NCI-H1930 (cell line): Measurements from ENCODE around the gene HOXB9.

Experiments
- DNase-seq, 2 experiments: peaks; one replicate each; lab custom pipeline; 2025; lab: John Stamatoyannopoulos, UW

Gene HOXB9

DNA sequence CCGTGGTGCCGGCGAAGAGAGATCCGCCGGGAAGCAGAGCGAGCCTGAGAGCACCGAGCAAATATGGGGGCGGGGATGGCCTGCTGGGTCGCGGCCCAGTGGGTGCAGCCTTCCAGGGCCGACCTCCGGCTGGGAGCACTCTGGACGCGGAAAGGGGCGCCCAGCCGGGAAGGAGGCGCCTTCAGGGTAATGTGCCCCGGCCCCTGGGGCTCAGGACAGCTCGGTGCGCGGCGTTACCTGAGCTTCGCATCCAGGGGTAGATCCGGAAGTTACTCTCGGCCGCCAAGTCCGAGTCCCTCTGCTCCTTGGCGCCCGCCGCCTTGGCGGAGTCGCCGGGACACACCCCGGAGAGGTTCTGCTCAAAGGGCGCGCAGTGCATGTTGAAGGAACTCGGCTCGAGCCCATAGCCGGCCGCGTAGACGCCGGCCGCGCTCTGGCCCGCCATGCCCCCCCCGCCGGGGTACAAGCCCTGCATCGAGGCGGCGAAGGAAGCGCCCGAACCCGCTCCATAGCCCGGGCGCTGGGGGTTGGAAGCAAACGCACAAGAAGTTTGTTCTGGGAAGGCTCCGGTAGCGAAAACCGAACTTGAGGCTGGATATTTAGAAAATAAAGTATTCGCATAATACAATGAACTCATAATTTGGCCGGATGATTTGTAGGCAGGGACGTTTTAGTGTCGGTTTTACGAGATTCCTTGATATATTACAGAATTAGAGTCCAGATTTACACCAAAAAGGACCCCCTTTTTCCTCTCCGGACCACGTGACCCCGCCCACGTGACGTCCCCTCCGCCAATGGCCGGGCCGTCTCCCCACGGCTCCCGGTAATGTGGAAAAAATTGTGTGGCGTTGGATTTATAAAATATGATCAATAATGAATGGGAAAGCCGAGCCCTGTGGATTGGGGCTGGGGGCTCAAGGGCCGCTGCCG lies 15.6 kb downstream of the HOXB9 start, which contains the start of gene HOXB7:
HOXB7 (minus strand) TSS at position 736 of the 930 bp plus-strand sequence; CDS start at position 637, 99 bp downstream.
- peak; percentile 10 to 68 for DNase-seq

DNA sequence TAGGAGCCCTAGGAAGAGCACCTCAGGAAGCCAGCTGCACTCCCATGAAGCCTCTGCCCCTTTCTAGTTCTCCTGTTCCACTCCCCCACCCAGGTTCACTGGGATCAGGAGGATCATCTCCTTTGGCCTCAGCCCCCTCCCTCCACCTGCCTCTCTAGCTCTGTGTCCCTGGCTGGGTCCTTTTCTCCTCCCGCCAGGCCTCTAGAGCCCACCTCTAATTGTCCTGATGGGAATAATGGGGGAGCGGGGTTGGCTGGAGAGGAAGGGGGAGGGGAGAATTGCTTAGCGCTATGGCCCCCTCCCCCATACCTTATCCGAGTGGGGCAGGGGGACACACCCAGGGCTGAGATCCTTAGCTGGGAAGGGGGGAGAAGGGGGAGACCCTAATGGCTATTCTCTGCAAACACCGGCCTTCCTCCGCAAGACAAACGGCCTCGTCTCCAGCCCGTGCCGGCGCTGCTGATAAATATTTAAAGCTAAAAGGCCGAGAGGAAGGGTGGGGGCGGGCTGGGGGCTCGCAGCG lies 16.3 kb downstream of the HOXB9 start:
- DNase-seq = no peak

- DNase-seq = no peak
Measured at GRCh38 chr17:48609033-48609432, 17.1 kb downstream of the HOXB9 start.

DNA sequence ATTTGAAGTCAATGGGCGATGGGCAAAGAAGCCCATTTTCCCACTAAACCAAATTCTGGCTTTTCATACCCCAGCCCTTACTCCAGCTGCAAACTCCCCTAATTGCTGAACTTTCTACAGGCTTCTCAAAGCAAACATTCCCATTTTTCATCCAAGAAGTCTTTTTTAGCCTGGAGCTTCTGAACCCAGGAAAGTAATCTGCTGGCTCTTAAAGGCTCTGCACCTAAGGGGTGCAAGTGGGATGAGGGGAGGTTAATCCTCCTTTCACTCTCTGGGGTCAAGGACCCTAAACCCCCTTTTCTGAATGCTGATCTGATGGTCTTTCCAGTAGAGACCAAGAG lies 17.7 kb downstream of the HOXB9 start:
- DNase-seq = no peak

- no peak for DNase-seq
Measured at GRCh38 chr17:48606892-48607614, 19.1 kb downstream of the HOXB9 start.

DNA sequence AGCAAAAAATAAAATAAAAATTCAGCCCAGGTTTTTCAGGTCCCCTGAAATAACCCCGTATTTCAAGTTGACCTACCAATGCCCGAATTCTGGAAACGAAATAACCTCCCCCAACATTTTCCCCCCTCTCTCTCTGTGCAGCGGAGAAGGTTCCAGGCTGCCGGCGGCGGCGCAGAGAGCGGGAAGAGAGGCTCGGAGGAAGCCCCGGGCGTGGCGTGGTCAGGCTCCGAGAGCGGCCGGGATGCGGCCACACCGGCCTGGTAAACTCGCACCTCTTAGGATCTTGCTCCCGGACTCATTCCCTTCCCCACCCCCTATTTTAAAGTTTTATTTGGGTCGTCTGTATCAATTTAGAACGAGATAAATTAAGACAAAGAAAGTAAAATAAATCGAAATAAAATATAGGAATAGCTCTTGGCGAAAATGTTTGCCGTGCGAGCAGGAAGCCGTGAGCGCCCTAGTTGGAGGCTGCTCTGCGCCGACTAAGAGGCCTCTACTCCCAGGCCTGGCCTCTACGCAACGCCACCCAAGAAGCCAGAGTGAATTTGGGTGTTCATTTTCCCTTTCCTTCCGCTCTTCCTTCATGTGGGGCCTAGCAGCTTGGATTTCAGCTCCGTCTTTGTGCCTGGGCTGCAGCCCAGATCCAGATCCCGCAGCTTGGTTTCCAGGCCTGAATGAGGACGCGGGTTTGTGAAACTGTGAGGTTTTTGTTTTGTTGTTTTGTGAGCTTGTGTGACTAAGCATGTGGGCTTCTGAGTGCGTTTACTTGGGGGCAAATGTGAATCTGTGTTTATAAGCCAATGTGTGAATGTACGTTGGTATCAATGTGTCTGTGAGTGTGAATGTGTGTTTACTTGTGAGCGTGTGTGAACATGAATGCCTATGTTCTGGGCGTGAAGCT lies 19.9 kb downstream of the HOXB9 start:
- DNase-seq = no peak

GRCh38 chr17:48605409-48605919 lies 20.7 kb downstream of the HOXB9 start:
- DNase-seq = no peak

- no peak for DNase-seq
Measured at GRCh38 chr17:48604770-48605329, 21.3 kb downstream of the HOXB9 start, which contains the start of gene HOXB6. HOXB6 (minus strand) TSS chr17:48604986; CDS start chr17:48598150, 6,836 bp downstream.

- DNase-seq = no peak
Measured at GRCh38 chr17:48603959-48604769, 22.0 kb downstream of the HOXB9 start.

DNA sequence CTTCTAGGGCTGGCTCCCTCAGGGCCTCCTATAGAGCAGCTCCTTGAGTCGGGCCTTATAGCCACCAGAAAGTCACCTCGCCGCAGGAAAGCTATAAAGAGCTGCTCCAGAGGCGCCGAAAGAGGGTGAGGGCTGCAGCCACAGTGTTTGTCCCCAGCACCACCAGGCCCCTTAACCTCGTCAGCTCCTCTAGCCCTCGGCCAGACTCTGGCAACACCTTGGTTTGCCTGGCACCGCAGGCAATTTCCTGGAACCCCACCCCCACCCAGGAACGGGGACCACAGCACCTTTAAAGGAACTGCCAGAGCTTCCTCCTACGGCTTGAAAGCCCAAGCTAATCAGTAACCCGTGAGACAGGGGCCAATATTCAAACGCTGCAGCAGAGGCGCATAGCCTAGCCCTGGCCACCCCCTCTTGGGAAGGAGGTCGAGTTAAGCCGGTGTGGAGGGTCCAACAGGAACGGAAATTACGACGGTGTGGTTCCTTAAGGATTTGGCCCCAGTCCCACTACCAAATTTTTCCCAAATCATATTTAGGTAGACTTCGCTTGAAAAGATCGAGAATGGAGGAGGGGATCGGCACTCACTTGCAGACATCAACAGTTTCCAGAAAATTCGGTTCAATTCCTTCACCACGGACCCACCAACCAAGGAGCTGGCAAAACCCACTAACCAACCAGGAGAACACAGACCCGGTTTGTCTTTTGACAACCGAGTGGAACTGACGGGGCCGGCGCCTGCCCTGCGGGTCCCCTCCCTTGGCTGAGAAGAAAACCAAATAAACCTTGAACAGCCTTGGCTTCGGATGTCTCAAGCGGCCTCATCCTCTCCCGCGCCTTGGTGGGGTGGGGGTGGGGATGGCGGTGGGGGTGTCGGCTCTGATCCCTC lies 24.4 kb downstream of the HOXB9 start:
- no peak for DNase-seq

GRCh38 chr17:48601207-48601538 lies 25.0 kb downstream of the HOXB9 start:
- DNase-seq = no peak

GRCh38 chr17:48600244-48601098 lies 25.7 kb downstream of the HOXB9 start:
- no peak for DNase-seq

- no peak for DNase-seq
Measured at GRCh38 chr17:48599354-48599753, 26.8 kb downstream of the HOXB9 start.

- DNase-seq = no peak
Measured at GRCh38 chr17:48598736-48599135, 27.4 kb downstream of the HOXB9 start.

DNA sequence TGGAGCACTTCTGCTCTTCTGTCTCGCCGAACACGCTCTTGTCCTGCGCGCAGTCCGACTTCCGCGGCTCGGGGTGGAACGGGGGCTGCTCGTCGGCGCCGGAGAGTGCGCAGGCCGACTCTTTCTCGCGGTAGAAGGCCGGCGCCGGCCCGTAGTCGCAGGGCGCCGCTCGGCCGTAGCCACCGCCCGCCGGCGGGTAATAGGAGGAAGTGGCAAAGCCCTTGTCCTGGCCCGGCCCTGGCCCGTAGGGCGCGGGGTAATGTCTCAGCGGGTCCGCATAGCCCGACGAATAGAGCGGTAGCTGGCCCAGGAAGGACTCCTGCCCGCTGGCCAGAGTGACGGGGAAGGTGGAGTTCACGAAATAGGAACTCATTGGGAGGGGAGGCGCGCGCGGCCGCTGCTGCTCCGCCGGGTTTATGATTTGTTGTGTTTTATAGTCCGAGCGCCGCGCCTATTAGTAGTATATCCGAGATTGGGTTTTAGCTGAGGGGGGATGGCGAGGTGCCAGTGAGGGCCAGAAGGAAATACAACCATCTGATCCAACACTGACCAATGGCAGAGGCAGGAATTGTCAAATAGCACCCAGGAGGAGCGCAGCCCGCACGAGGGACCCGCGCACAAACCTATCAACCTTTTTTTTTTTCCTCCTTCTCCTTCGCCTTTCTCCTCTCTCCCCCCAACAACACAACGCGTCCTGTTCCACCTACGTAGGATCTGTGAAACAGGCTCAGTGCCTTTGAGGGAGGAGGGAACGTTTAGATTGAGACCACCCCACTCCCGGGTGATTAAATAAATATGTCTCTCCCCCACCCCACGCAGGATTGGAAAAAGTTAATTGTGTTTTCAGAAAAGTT lies 28.2 kb downstream of the HOXB9 start:
- DNase-seq = peak in 1 of 2 experiments; percentile 15

DNA sequence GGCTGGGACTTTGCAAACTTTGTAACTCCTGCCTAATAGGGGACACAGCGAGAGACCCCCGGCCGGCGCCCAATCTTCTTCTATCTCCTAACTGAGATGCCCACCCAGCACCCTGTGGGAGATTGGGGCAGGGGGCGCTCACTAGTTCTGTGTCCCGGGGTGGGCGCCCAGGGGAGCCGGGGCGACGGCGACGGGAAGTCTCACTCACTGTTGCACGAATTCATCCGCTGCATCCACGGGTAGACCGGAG lies 28.7 kb downstream of the HOXB9 start:
- DNase-seq = no peak

DNA sequence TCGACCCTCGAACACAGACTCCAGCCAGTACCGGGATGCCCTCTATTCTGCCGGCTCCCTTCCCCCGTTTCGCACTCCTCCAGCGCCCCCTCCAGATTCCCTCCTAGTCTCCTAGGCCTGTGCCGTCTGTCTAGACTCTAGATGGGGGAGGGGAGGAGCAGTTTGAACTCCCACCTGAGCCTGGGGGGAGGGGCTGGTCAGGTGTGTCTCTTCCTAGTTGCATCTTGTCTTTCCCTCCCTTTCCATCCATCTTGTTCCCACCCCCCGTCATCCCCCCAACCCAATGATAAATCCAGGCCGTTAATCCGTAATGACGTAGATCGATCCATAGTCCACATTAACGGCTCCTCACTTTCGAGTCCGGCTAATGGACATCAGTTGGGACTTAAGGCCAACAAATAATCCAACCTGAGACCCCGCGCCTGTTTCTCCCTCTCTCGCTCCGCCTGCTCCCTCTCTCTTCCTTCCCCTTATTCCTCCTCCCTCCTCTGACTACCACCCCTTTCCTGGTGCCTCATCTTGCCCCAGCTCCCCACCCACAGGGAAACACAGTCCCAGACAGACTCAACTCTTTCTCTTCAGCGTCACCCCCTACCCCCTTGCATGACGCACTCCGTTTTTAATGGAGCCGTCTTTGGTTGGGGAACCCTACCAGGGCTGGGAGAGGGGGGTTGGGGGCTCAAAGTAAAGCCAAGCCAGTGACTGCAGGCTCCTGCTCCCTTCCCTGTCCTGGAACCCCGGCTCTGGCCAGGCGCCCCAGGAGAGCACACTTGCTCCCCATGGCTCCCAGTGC lies 29.2 kb downstream of the HOXB9 start:
- DNase-seq = no peak
